Esophagus squamous epithelium (tissue), 4 donors: ENCODE measurements around the gene LYPD5.

Experiments used
- CTCF ChIP-seq, 6 experiments: fragments of 450-650 bp in 4 of 6; fragments of 200-600 bp in 2 of 6; sonication (generic) in 2 of 6; IDR thresholded peaks; one replicate each; pipeline ENCODE4 v1.5.1; 2016 to 2019; ENCODE audit warnings: antibody characterized with exemption in 6 of 6, mild to moderate bottlenecking in 4 of 6, moderate library complexity in 4 of 6
- POLR2A ChIP-seq, 4 donors: fragments of 450-650 bp; IDR thresholded peaks; one replicate each; pipeline ENCODE4 v1.6.1; 2017; ENCODE audit warnings: antibody characterized with exemption in 4 of 4, mild to moderate bottlenecking in 4 of 4, moderate library complexity in 3 of 4

- no peak for TF ChIP-seq POLR2A (IDR thresholded peaks at IDR 0.05)
- TF ChIP-seq CTCF (IDR thresholded peaks at IDR 0.05), result no peak
Observed at GRCh38 chr19:43820884-43821215, 18.6 kb upstream of the LYPD5 start.
